ENCODE data around the gene ATP6V0E1. TPM values are rescaled to one million over a fixed set of nuclear protein-coding genes. Genes with fewer than 3 reads are reported as not detected.
A peak's percentile ranks its signal among the peaks of the same experiment; 100 is the strongest.

Gene ATP6V0E1
- total RNA-seq, 1 donor from 2014 or later = 95.3 TPM

- DNase-seq = no peak
- TF ChIP-seq, protein P1, sequence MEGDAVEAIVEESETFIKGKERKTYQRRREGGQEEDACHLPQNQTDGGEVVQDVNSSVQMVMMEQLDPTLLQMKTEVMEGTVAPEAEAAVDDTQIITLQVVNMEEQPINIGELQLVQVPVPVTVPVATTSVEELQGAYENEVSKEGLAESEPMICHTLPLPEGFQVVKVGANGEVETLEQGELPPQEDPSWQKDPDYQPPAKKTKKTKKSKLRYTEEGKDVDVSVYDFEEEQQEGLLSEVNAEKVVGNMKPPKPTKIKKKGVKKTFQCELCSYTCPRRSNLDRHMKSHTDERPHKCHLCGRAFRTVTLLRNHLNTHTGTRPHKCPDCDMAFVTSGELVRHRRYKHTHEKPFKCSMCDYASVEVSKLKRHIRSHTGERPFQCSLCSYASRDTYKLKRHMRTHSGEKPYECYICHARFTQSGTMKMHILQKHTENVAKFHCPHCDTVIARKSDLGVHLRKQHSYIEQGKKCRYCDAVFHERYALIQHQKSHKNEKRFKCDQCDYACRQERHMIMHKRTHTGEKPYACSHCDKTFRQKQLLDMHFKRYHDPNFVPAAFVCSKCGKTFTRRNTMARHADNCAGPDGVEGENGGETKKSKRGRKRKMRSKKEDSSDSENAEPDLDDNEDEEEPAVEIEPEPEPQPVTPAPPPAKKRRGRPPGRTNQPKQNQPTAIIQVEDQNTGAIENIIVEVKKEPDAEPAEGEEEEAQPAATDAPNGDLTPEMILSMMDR (IDR thresholded peaks at IDR 0.05; ENCODE audit: partially characterized antibody, unreplicated experiment) = no peak
- Mint-ChIP-seq H3K27ac (ENCODE audit: unreplicated experiment) (no peak overlapping the region), H3K4me3 (ENCODE audit: unreplicated experiment) (no peak overlapping the region), H3K9me3 (ENCODE audit: unreplicated experiment) (no peaks in the 10 kb centered on the region), H3K4me1 (ENCODE audit: low read depth, unreplicated experiment) (peaks cover 20% of the 10 kb centered on the region), H3K36me3 (ENCODE audit: unreplicated experiment) (peaks cover 11% of the 10 kb centered on the region), H3K27me3 (ENCODE audit: unreplicated experiment) (peaks cover 2% of the 10 kb centered on the region)
Measured at GRCh38 chr5:173018358-173018757, 34.8 kb downstream of the ATP6V0E1 start.

- peaks cover 11% of the 10 kb centered on the region for H3K36me3 Mint-ChIP-seq (ENCODE audit: unreplicated experiment)
- H3K4me1 Mint-ChIP-seq (ENCODE audit: low read depth, unreplicated experiment) = peaks cover 22% of the 10 kb centered on the region
- H3K9me3 Mint-ChIP-seq (ENCODE audit: unreplicated experiment) = no peaks in the 10 kb centered on the region
- no peak overlapping the region for H3K4me3 Mint-ChIP-seq (ENCODE audit: unreplicated experiment)
- DNase-seq = no peak
- peak overlapping the region; percentile 46 for H3K27ac Mint-ChIP-seq (ENCODE audit: unreplicated experiment)
- TF ChIP-seq, protein P1 (IDR thresholded peaks at IDR 0.05; ENCODE audit: partially characterized antibody, unreplicated experiment) = no peak
- no peaks in the 10 kb centered on the region for H3K27me3 Mint-ChIP-seq (ENCODE audit: unreplicated experiment)
Measured at GRCh38 chr5:173020154-173020581, 36.6 kb downstream of the ATP6V0E1 start.

DNA sequence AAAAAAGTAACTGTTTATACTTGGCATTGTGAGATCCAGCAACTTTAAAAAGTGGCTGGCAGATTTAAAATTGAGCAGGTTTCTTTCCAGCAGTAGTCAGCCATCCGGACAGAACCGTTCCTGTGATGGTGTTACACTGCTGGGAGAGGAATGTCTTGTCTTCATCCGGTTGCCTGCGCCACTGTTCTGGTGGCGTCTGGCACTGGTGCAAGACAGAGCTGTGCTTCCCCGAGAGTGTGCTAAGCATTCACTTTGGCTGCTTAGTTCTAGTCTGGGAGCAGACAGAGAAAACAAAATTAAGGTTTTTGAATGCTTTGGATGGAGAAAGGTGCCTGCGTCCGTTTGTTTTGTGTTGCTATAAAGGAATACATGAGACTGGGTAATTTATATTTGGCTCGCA, 37.1 kb downstream of the ATP6V0E1 start:
- Mint-ChIP-seq H3K9me3 (ENCODE audit: unreplicated experiment) (no peaks in the 10 kb centered on the region), H3K27me3 (ENCODE audit: unreplicated experiment) (no peaks in the 10 kb centered on the region), H3K36me3 (ENCODE audit: unreplicated experiment) (peaks cover 11% of the 10 kb centered on the region), H3K4me1 (ENCODE audit: low read depth, unreplicated experiment) (peaks cover 22% of the 10 kb centered on the region), H3K27ac (ENCODE audit: unreplicated experiment) (peak overlapping the region; percentile 68), H3K4me3 (ENCODE audit: unreplicated experiment) (peak overlapping the region; percentile 42)
- no peak for DNase-seq
- TF ChIP-seq, protein P1 (IDR thresholded peaks at IDR 0.05; ENCODE audit: partially characterized antibody, unreplicated experiment) = no peak

DNA sequence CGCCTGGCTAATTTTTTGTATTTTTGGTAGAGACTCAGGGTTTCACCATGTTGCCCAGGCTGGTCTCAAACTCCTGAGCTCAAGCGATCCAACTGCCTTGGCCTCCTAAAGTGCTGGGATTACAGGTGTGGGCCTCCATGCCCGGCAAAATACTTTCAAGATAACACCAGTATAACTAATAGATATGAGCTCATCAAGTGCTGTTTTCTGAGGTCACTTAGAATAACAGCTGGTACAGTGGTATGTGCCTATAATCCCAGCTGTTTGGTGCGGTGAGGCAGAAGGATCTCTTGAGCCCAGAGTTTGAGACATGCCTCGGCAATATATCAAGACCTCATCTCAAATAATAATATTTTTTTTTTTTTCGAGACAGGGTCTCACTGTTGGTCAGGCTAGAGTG, 42.1 kb downstream of the ATP6V0E1 start:
- no peak for DNase-seq
- no peak overlapping the region for H3K27ac Mint-ChIP-seq (ENCODE audit: unreplicated experiment)
- H3K9me3 Mint-ChIP-seq (ENCODE audit: unreplicated experiment) = no peaks in the 10 kb centered on the region
- H3K27me3 Mint-ChIP-seq (ENCODE audit: unreplicated experiment) = no peaks in the 10 kb centered on the region
- TF ChIP-seq, protein P1 (IDR thresholded peaks at IDR 0.05; ENCODE audit: partially characterized antibody, unreplicated experiment) = no peak
- no peaks in the 10 kb centered on the region for H3K36me3 Mint-ChIP-seq (ENCODE audit: unreplicated experiment)
- H3K4me3 Mint-ChIP-seq (ENCODE audit: unreplicated experiment) = no peak overlapping the region
- H3K4me1 Mint-ChIP-seq (ENCODE audit: low read depth, unreplicated experiment) = peaks cover 2% of the 10 kb centered on the region

DNA sequence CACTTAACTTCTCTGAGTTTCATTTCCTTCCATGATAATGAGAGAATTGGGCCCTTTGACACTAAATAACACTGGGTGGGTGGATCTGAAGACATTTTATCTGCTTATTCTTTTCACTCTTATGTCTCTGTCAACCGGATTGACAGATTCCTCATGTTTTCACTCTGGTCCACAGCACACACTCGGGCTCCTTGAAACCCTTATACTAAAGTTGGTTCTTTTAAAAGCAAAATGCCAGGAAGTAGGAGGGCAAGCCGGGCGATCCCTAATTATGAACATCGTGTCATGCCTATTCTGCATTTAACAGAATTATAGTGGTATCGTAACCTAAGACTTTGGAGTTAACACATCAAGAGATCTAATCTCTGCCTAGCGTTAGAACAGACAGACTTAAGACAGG, 44.3 kb downstream of the ATP6V0E1 start:
- Mint-ChIP-seq H3K36me3 (ENCODE audit: unreplicated experiment) (no peaks in the 10 kb centered on the region), H3K9me3 (ENCODE audit: unreplicated experiment) (no peaks in the 10 kb centered on the region), H3K4me1 (ENCODE audit: low read depth, unreplicated experiment) (peaks cover 2% of the 10 kb centered on the region), H3K27ac (ENCODE audit: unreplicated experiment) (no peak overlapping the region), H3K4me3 (ENCODE audit: unreplicated experiment) (no peak overlapping the region), H3K27me3 (ENCODE audit: unreplicated experiment) (no peaks in the 10 kb centered on the region)
- DNase-seq = no peak
- TF ChIP-seq, protein P1 (IDR thresholded peaks at IDR 0.05; ENCODE audit: partially characterized antibody, unreplicated experiment) = no peak
